Kidney epithelial cell (primary cell): ENCODE data around the gene LDLRAD4. TPM values are rescaled to one million over a fixed set of nuclear protein-coding genes. Genes with fewer than 3 reads are reported as not detected.

Source experiments
- DNase-seq: peaks from one replicate; pipeline ENCODE4 v3.0.0-alpha.2; 2010; ENCODE audit warnings: low read depth
- H3K27me3 ChIP-seq: 2 replicates; pipeline ENCODE4 v1.6.0; 2011; ENCODE audit warnings: low read length; ENCODE audit not compliant: control insufficient read depth, insufficient read depth
- H3K36me3 ChIP-seq: 2 replicates; pipeline ENCODE4 v1.5.1; 2011; ENCODE audit warnings: low read length; ENCODE audit not compliant: control insufficient read depth, insufficient read depth
- H3K4me3 ChIP-seq: 2 replicates; pipeline ENCODE4 v1.5.1; 2011; ENCODE audit warnings: low read depth, mild to moderate bottlenecking, control low read depth, low read length
- total RNA-seq: library from RNA; depleted of rRNA; stranded (reverse); fragments of >200 nt; gene quantifications from 2 replicates; pipeline ENCODE4 v1.2.3, GENCODE V29; 2015
- TF ChIP-seq, protein P1 (sequence below): IDR thresholded peaks from 2 replicates; pipeline ENCODE4 v1.5.1; 2011; ENCODE audit warnings: mild to moderate bottlenecking, moderate library complexity, low read length, control low read depth, inconsistent platforms; ENCODE audit not compliant: insufficient read depth, poor library complexity, severe bottlenecking

LDLRAD4 gene
- total RNA-seq, 1 donor from 2014 or later: 5.8 TPM

DNA sequence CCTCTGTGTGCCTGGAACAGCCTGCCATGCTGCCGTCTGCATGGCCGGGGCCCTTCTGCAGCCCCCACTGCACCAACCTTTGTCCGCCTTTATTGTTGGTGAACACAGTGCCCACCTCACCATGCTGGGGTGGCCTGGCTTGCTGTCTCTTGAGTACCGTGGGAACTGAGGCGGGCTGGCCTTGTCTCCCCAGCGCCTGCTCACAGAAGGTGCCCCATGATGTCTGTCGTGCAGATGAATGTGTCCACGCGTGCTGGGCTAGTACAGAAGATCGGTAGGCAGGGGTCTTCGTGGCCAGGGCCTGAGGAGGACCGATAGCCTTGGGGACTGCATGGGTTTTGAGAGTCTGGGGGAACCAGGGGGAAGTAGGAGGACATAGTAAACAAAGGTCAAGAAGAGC lies 242.4 kb downstream of the LDLRAD4 start:
- no peak overlapping the region for H3K4me3 ChIP-seq
- DNase-seq: no peak
- no peaks in the 10 kb centered on the region for H3K36me3 ChIP-seq
- H3K27me3 ChIP-seq: no peaks in the 10 kb centered on the region
- TF ChIP-seq, protein P1, sequence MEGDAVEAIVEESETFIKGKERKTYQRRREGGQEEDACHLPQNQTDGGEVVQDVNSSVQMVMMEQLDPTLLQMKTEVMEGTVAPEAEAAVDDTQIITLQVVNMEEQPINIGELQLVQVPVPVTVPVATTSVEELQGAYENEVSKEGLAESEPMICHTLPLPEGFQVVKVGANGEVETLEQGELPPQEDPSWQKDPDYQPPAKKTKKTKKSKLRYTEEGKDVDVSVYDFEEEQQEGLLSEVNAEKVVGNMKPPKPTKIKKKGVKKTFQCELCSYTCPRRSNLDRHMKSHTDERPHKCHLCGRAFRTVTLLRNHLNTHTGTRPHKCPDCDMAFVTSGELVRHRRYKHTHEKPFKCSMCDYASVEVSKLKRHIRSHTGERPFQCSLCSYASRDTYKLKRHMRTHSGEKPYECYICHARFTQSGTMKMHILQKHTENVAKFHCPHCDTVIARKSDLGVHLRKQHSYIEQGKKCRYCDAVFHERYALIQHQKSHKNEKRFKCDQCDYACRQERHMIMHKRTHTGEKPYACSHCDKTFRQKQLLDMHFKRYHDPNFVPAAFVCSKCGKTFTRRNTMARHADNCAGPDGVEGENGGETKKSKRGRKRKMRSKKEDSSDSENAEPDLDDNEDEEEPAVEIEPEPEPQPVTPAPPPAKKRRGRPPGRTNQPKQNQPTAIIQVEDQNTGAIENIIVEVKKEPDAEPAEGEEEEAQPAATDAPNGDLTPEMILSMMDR: no peak

DNA sequence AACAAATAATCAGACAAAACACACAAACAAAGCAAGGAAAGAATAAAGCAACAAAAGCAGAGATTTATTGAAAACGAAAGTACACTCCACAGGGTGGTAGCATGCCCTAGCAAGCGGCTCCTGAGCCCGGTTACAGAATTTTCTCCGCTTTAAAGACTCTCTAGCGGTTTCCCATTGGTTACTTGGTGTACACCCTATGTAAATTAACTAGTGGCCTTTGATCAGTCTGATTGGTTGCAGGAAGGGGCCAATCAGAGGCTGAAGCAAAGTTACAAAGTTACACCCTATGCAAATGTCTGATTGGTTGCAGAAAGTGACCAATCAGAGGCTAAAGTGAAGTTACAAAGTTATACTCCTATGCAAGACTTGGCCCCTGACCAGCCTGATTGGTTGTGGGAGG lies 242.9 kb downstream of the LDLRAD4 start:
- H3K27me3 ChIP-seq: no peaks in the 10 kb centered on the region
- H3K36me3 ChIP-seq: no peaks in the 10 kb centered on the region
- H3K4me3 ChIP-seq: no peak overlapping the region
- no peak for DNase-seq
- TF ChIP-seq, protein P1: no peak

DNA sequence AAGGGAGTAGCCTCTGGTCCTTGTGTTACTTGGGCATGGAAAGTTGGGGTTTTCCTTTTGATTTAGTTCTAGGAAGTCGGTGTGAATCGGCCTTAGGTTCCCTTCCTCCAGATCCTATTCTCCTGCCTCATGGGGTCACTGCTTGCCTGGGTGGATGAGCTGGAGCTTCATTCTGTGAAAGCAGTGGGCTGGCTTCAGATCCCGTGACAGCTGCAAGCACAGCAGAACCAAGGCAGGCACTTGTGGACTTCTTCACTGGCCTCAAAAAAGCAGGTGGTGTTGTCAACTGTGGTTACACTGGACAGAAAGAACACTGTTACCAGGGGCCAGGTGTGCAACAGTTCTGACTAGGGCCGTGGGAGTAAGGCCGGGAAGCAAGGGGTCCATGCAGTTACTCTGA lies 243.4 kb downstream of the LDLRAD4 start:
- Histone ChIP-seq H3K36me3 (no peaks in the 10 kb centered on the region), H3K4me3 (no peak overlapping the region), H3K27me3 (no peaks in the 10 kb centered on the region)
- TF ChIP-seq, protein P1: no peak
- no peak for DNase-seq

DNA sequence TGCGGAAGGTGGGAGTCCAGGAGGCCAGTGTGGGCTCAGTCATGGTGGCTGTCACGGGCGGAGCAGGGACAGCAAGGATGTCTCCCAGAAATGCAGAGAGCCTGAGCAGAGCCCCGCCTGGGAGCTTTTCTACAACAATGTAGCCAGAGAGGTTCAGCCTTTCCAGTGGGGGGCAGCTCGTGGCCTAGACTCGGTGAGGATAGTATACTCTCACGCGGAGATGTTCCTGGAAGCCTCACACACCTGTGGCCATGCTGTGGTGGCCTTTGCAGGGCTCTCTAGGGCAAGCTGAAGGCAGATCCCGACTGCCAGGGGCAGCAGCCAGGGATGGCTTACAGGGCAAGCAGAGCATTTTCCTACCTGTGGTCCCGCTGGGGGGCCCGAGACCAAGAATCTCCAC lies 244.1 kb downstream of the LDLRAD4 start:
- Histone ChIP-seq H3K36me3 (no peaks in the 10 kb centered on the region), H3K4me3 (no peak overlapping the region), H3K27me3 (no peaks in the 10 kb centered on the region)
- TF ChIP-seq, protein P1: no peak
- no peak for DNase-seq

DNA sequence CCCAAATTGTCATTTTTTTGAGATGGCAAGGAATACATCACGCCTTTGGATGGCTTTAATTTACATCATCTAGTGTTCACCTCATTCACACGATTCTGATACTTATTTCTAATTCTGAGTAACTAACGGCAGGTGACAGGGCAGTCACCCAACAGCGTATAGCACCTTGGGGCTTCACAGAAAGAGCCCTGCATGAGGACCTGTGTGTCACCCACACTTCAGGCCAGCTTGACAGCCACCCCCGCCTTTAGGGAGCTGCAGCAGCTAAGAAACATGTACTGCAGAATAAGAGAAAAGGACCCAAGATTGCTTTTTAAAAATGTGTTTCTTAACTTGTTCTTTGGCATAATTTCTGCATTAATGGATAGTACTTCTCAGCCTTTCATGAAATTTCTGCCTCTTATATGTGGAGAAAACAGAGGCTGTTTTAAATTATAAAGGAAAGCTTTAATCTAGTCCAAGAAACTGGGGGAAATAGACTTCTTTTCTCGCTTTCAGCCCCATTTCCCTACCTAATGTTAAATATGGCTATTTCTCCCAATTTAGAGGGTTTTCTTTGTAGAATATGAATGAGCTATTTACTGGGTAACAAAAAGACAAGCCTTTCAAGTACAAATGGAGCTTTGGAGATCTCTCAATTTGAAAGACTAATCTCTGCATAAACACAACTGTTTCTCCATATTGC lies 245.1 kb downstream of the LDLRAD4 start:
- TF ChIP-seq, protein P1: no peak
- H3K27me3 ChIP-seq: no peaks in the 10 kb centered on the region
- H3K36me3 ChIP-seq: no peaks in the 10 kb centered on the region
- DNase-seq: no peak
- H3K4me3 ChIP-seq: no peak overlapping the region

DNA sequence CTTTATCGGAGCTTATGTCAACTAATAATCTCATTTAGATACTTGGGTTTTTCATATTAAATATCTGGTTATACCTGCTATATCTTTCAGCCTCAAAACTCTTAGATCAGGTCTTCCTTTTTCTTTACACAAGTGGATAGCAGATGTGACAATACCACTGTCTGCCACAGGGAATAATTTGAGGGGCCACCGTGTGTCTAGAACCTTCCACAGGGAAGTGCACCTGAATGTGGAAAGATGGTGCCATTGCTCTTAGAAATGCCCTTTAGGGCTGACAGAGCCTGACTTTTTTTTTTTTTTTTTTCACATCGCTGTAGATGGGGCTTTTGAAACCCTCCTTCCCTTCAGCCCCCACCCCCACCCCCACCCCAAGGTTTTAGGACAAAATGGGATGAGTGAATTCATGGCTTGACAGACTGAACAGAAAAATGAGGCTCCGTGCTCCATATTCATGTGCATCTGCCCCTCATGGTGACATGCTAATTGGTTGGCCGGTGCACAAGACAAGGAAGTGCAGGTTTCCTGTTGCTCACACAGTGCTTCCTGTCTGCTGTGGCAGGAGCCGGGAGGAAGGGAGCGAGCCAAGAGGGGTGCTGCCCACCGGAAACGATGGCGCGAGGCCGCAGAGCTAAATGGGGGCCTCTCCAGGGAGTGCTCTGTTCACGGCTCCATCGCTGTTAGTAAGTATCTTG lies 246.0 kb downstream of the LDLRAD4 start:
- TF ChIP-seq, protein P1: no peak
- Histone ChIP-seq H3K27me3 (no peaks in the 10 kb centered on the region), H3K36me3 (no peaks in the 10 kb centered on the region), H3K4me3 (no peak overlapping the region)
- no peak for DNase-seq
